Stimulated activated CD4-positive, alpha-beta T cell treated with anti-CD3 and anti-CD28 coated beads, TNF-alpha, amount 100 ng/mL, for 1 hour (primary cell): ENCODE measurements around the gene TIMM17A.
"Not testable (repeated sequence)": the region's sequence is repeated elsewhere in the genome, so short reads cannot be mapped to it uniquely, and the experiment has no call there.

Experiments
- DNase-seq, 3 donors: peaks; one replicate each; pipeline ENCODE4 v3.0.0-alpha.2; 2020; ENCODE audit warnings: low read depth in 3 of 3, low spot score in 1 of 3

TIMM17A gene

GRCh38 chr1:201939574-201939973, 15.7 kb upstream of the TIMM17A start:
- no peak for DNase-seq

GRCh38 chr1:201940316-201940715, 15.0 kb upstream of the TIMM17A start:
- not testable (repeated sequence) for DNase-seq

- DNase-seq: no peak
Measured at GRCh38 chr1:201941420-201942128, 13.7 kb upstream of the TIMM17A start.

GRCh38 chr1:201942129-201942495, 13.2 kb upstream of the TIMM17A start:
- DNase-seq: no peak

- no peak for DNase-seq
Measured at GRCh38 chr1:201944002-201944401, 11.3 kb upstream of the TIMM17A start.

- DNase-seq: no peak
Measured at GRCh38 chr1:201944639-201945038, 10.7 kb upstream of the TIMM17A start.

- DNase-seq: no peak
Measured at GRCh38 chr1:201945157-201945556, 10.1 kb upstream of the TIMM17A start.

- DNase-seq: no peak
Measured at GRCh38 chr1:201945863-201946223, 9.5 kb upstream of the TIMM17A start.

- no peak for DNase-seq
Measured at GRCh38 chr1:201946224-201946908, 8.9 kb upstream of the TIMM17A start, which contains the start of gene LMOD1. Gene LMOD1, minus strand, starts transcription at chr1:201946548. Its CDS starts 208 bp downstream, at chr1:201946340.

- no peak for DNase-seq
Measured at GRCh38 chr1:201947697-201948008, 7.7 kb upstream of the TIMM17A start.

- no peak for DNase-seq
Measured at GRCh38 chr1:201949491-201949890, 5.8 kb upstream of the TIMM17A start.

- DNase-seq: no peak
Measured at GRCh38 chr1:201954263-201955008, 867 bp upstream of the TIMM17A start.

- DNase-seq: no peak
Measured at GRCh38 chr1:201955729-201956143, 433 bp downstream of the TIMM17A start.

- DNase-seq: no peak
Measured at GRCh38 chr1:201958348-201958747, 3.0 kb downstream of the TIMM17A start.

GRCh38 chr1:201962382-201962781, 7.1 kb downstream of the TIMM17A start:
- DNase-seq: not testable (repeated sequence)

GRCh38 chr1:201964261-201964660, 9.0 kb downstream of the TIMM17A start:
- DNase-seq: no peak

- DNase-seq: no peak
Measured at GRCh38 chr1:201966171-201966570, 10.9 kb downstream of the TIMM17A start.

GRCh38 chr1:201968202-201968925, 13.1 kb downstream of the TIMM17A start:
- no peak for DNase-seq

GRCh38 chr1:201970334-201971159, 15.2 kb downstream of the TIMM17A start:
- DNase-seq: no peak

- peak in 2 of 3 donors; percentile 42 to 68 for DNase-seq
Measured at GRCh38 chr1:201982082-201982622, 26.8 kb downstream of the TIMM17A start.
